Ascending aorta (tissue), 2 donors: ENCODE measurements around the gene OR2L8. TPM values are rescaled to one million over a fixed set of nuclear protein-coding genes. Genes with fewer than 3 reads are reported as not detected.

Experiments
- DNase-seq, 2 donors: peaks; one replicate each; pipeline ENCODE4 v3.0.0-alpha.2; 2019; ENCODE audit warnings: low spot score in 2 of 2
- H3K27ac ChIP-seq, 2 donors: fragments of 200-600 bp; sonication (generic); one replicate each; pipeline ENCODE4 v1.5.1; 2016 to 2017; ENCODE audit warnings: mild to moderate bottlenecking in 1 of 2
- H3K27me3 ChIP-seq: fragments of 200-600 bp; sonication (generic); one replicate; pipeline ENCODE4 v1.5.1; 2017
- H3K36me3 ChIP-seq, 2 donors: fragments of 200-600 bp; sonication (generic); one replicate each; pipeline ENCODE4 v1.5.1; 2016
- H3K4me1 ChIP-seq, 2 donors: fragments of 200-600 bp; sonication (generic); one replicate each; pipeline ENCODE4 v1.5.1; 2016 to 2017; ENCODE audit warnings: mild to moderate bottlenecking in 1 of 2
- H3K4me3 ChIP-seq, 2 donors: fragments of 200-600 bp; sonication (generic); one replicate each; pipeline ENCODE4 v1.5.1; 2016 to 2017; ENCODE audit warnings: mild to moderate bottlenecking in 1 of 2
- H3K9me3 ChIP-seq, 2 donors: fragments of 200-600 bp; sonication (generic); one replicate each; pipeline ENCODE4 v1.5.1; 2016
- CTCF ChIP-seq, 3 experiments: fragments of 200-600 bp in 2 of 3; fragments of 450-650 bp in 1 of 3; sonication (generic) in 2 of 3; IDR thresholded peaks; one replicate each; pipeline ENCODE4 v1.5.1; 2016 to 2019; ENCODE audit warnings: antibody characterized with exemption in 3 of 3, mild to moderate bottlenecking in 1 of 3, moderate library complexity in 1 of 3
- intact Hi-C: fragments of 100-400 bp; cut with DNase I; formaldehyde crosslinking; loops from one replicate; pipeline ENCODE4 v1.15.1; 2023
- total RNA-seq: library from RNA; depleted of rRNA; stranded (reverse); fragments of >200 nt; gene quantifications from one replicate; pipeline ENCODE4 v1.1.0, GENCODE V29; 2016

The OR2L8 gene
- total RNA-seq, 1 donor from 2014 or later, result not detected

DNA sequence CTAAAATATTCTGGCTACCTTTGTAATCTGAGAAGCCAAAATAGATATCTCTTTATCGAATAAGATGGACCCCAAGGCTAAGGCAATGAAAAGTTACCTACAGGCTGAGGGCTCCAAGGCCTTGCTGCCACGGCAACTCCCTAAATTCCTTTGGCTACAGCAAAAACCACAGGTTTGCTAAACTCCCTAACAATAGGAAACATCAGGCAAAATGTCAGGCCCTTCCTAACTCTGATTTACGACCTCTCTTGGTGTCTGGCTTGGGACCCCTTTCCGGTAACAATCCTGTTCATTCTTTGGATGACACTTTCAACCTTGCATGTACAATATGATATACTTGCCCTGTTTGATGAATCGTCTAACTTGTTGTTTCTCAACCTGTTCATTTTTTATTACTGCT, 39.9 kb upstream of the OR2L8 start:
- H3K27ac ChIP-seq, result no peak overlapping the region
- intact Hi-C loops, result no loop called here
- TF ChIP-seq CTCF (IDR thresholded peaks at IDR 0.05), result no peak

GRCh38 chr1:247913786-247914185, 34.9 kb upstream of the OR2L8 start:
- TF ChIP-seq CTCF (IDR thresholded peaks at IDR 0.05), result no peak
- no peak for DNase-seq
- Histone ChIP-seq H3K27me3 (no peaks in the 10 kb centered on the region), H3K9me3 (no peaks in the 10 kb centered on the region), H3K4me1 (no peaks in the 10 kb centered on the region), H3K36me3 (no peaks in the 10 kb centered on the region), H3K4me3 (no peak overlapping the region), H3K27ac (no peak overlapping the region)
- intact Hi-C loops, result no loop called here

More for the DNA sequence above, 39.9 kb upstream of the OR2L8 start:
- no peaks in the 10 kb centered on the region for H3K4me1 ChIP-seq
- H3K9me3 ChIP-seq, result no peaks in the 10 kb centered on the region
- H3K27me3 ChIP-seq, result no peaks in the 10 kb centered on the region
- H3K4me3 ChIP-seq, result no peak overlapping the region
- no peak for DNase-seq
- no peaks in the 10 kb centered on the region for H3K36me3 ChIP-seq

DNA sequence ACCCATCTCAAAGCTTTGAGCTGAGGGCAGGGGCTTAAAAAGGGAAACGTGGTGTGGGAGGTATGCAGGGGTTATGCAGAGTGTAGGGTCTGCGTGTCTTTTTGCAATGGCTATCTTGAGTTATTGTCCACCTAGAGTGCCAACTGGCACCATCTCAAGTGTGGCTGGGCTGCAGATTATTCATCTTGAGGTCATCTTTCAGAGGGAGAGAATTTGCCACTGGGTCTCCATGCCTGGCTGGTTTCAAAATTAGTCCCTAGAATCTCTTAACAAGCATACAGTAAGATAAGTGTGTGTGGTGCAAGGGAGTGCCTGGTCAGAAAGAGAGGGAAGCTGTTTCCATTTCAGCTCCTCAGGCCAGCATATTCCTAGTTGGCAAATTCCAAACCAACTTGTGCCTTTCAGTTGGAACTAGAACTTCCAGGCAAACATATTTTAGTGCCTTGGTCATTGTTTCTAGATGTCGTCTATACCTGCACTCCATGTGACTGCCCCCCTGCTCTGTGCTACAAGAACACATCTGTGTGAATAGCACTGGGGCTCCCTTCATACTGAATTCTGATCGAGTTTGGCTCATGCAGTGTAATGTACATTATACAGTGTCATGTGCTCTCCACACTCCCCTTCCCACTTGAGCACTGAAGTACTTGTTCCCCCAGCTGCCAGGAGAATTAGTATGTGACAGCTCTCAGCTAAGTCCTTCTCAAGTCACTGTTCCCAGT, 33.6 kb upstream of the OR2L8 start:
- no peaks in the 10 kb centered on the region for H3K9me3 ChIP-seq
- no peak overlapping the region for H3K4me3 ChIP-seq
- no peaks in the 10 kb centered on the region for H3K4me1 ChIP-seq
- TF ChIP-seq CTCF (IDR thresholded peaks at IDR 0.05), result no peak
- H3K36me3 ChIP-seq, result no peaks in the 10 kb centered on the region
- DNase-seq, result no peak
- no peaks in the 10 kb centered on the region for H3K27me3 ChIP-seq
- intact Hi-C loops, result no loop called here
- H3K27ac ChIP-seq, result no peak overlapping the region

DNA sequence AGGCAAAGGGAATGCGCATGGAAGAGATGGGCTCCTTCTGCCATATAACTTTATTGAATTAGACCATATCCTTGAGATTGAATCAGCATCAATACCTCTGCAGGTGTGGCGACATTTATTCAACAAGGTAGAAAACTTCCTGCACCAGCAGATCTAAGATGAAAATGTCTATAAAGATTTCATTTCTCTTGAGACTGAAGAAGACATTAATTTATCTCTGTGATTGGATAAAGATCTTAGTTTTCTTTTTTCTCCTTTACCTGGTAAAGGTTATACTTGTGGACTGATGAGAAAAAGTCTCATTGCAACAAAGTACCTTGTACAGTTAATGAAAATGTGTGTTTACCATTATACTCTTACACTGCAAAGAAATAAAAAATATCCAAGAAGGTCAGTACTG, 28.7 kb upstream of the OR2L8 start, which contains the start of gene OR2T8:
Gene OR2T8, plus strand, starts transcription at position 301 of the 400 bp plus-strand sequence. CDS start 766 bp downstream, outside the sequence.
- Histone ChIP-seq H3K4me3 (no peak within 1 kb of the TSS), H3K4me1 (no peaks in the 10 kb centered on the region), H3K27ac (no peak within 1 kb of the TSS), H3K9me3 (no peaks in the 10 kb centered on the region), H3K27me3 (no peaks in the 10 kb centered on the region), H3K36me3 (no peaks in the 10 kb centered on the region)
- intact Hi-C loops, result no loop called here
- no peak for DNase-seq
- TF ChIP-seq CTCF (IDR thresholded peaks at IDR 0.05), result no peak

DNA sequence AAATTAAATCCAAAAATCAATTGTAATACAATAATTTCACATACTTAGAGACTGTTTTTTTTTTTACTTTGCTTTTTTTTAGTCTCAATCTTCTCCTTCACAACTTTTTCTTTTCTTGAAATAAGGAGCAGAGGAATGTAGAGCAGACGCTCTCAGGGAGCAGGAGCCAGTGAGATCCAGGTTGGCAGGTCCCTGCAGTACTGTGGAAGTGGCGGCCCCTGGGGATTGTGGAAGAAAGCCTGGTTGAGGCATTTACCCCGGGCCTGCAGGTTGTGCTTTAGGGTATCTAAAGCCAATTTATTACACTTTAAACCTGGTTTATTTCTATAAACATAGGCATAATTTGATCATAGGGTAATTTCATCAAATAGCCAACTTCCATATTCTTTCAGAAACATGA, 24.7 kb upstream of the OR2L8 start:
- intact Hi-C loops, result no loop called here
- TF ChIP-seq CTCF (IDR thresholded peaks at IDR 0.05), result no peak
- no peaks in the 10 kb centered on the region for H3K36me3 ChIP-seq

More for the DNA sequence above, 24.7 kb upstream of the OR2L8 start:
- Histone ChIP-seq H3K4me1 (no peaks in the 10 kb centered on the region), H3K4me3 (no peak overlapping the region), H3K9me3 (no peaks in the 10 kb centered on the region), H3K27me3 (no peaks in the 10 kb centered on the region), H3K27ac (no peak overlapping the region)
- DNase-seq, result no peak
